Stomach (tissue), 9 donors: Measurements from ENCODE around the gene STKLD1. TPM values are rescaled to one million over a fixed set of nuclear protein-coding genes. Genes with fewer than 3 reads are reported as not detected.

ENCODE experiments used
- DNase-seq, 2 donors: peaks; one replicate each; pipeline versions ENCODE4 v3.0.0 to v3.0.0-alpha.2; 2013 to 2019
- H3K27ac ChIP-seq, 5 donors: fragments of 200-600 bp in 4 of 5; sonication (generic) in 4 of 5; one replicate each; pipeline ENCODE4 v1.5.1; 2013 to 2019; ENCODE audit warnings: mild to moderate bottlenecking in 1 of 5, moderate library complexity in 1 of 5
- H3K27me3 ChIP-seq, 3 donors: fragments of 200-600 bp; sonication (generic); one replicate each; pipeline ENCODE4 v1.5.1; 2017 to 2019; ENCODE audit warnings: mixed run types in 1 of 3
- H3K36me3 ChIP-seq, 4 donors: fragments of 200-600 bp; sonication (generic); 1 replicate in 3 of 4; 2 replicates in 1 of 4; pipeline ENCODE4 v1.5.1; 2016 to 2019
- H3K4me1 ChIP-seq, 4 donors: fragments of 200-600 bp; sonication (generic); one replicate each; pipeline ENCODE4 v1.5.1; 2016 to 2019
- H3K4me3 ChIP-seq, 4 donors: fragments of 200-600 bp; sonication (generic) in 3 of 4; one replicate each; pipeline ENCODE4 v1.5.1; 2016 to 2019; ENCODE audit warnings: mild to moderate bottlenecking in 1 of 4
- H3K9me3 ChIP-seq, 4 donors: fragments of 200-600 bp; sonication (generic); one replicate each; pipeline ENCODE4 v1.5.1; 2016 to 2019
- EP300 ChIP-seq: sonication (generic); formaldehyde crosslinking; IDR thresholded peaks from one replicate; pipeline ENCODE4 v1.6.1; 2017; ENCODE audit warnings: antibody characterized with exemption
- POLR2A ChIP-seq, 4 donors: fragments of 450-650 bp; IDR thresholded peaks; one replicate each; pipeline ENCODE4 v1.6.1; 2016; ENCODE audit warnings: antibody characterized with exemption in 4 of 4, control low read depth in 2 of 4, mild to moderate bottlenecking in 1 of 4, moderate library complexity in 1 of 4
- POLR2AphosphoS5 ChIP-seq, 3 donors: sonication (generic); formaldehyde crosslinking; IDR thresholded peaks; one replicate each; pipeline ENCODE4 v1.6.1; 2016; ENCODE audit warnings: antibody characterized with exemption in 3 of 3
- WGBS, 5 donors: extraction: QIAGEN DNeasy Blood & Tissue Kit in 3 of 5; methylation state at CpG; one replicate each; pipeline versions ENCODE4 v1.1.5 to v1.1.7; 2013 to 2018; 5-methylcytosine and 5-hydroxymethylcytosine counted together
- intact Hi-C: fragments of 100-400 bp; cut with DNase I; formaldehyde crosslinking; loops from one replicate; pipeline ENCODE4 v1.15.1; 2023; ENCODE audit warnings: low total_unique reads
- polyA plus RNA-seq, 3 donors: library from polyadenylated mRNA; stranded (reverse); fragments of 200-250 nt; gene quantifications; one replicate each; pipeline ENCODE4 v1.2.3, GENCODE V29; 2013
- total RNA-seq, 5 donors: library from RNA; depleted of rRNA; stranded (reverse); fragments of >200 nt; gene quantifications; one replicate each; pipeline versions ENCODE4 v1.1.0 to v1.2.3, GENCODE V29; 2014 to 2016
- TF ChIP-seq, protein P1 (sequence below), 7 experiments: fragments of 450-650 bp in 4 of 7; fragments of 200-600 bp in 3 of 7; sonication (generic) in 3 of 7; IDR thresholded peaks; one replicate each; pipeline ENCODE4 v1.5.1; 2016 to 2019; ENCODE audit warnings: antibody characterized with exemption in 7 of 7, control low read depth in 2 of 7, mild to moderate bottlenecking in 1 of 7
- donor health status: healthy with polysubstance abuse.
- donor health status: Bipolar disorder and iron deficiency.
- donor health status: healthy.

STKLD1 gene
- total and polyA plus RNA-seq, 8 donors = 1.3 to 2.6 (median 1.9) TPM; not detected in 5

DNA sequence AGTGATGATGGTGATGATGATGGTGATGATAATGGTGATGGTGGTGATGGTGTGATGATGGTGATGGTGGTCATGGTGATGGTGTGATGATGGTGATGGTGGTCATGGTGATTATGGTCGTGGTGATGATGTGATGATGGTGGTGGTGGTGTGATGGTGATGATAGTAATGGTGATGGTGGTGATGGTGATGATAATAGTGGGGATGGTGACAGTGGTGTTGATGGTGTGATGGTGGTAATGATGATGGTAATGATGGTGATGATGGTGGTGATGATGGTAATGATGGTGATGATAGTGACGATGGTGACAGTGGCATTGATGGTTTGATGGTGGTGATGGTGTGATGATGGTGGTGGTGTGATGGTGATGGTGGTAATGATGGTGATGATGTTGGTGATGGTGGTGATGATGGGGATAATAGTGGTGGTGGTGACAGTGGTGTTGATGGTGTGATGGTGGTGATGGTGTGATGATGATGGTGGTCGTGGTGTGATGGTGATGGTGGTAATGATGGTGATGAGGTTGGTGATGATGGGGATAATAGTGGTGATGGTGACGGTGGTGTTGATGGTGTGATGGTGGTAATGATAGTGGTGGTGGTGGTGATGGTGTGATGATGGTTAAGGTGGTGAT lies 6.5 kb downstream of the STKLD1 start:
- no peak for DNase-seq
- no peak overlapping the region for H3K4me3 ChIP-seq
- intact Hi-C loops = no loop called here
- H3K9me3 ChIP-seq = no peaks in the 10 kb centered on the region
- no peak for TF ChIP-seq POLR2AphosphoS5 (IDR thresholded peaks at IDR 0.05)
- TF ChIP-seq, protein P1, sequence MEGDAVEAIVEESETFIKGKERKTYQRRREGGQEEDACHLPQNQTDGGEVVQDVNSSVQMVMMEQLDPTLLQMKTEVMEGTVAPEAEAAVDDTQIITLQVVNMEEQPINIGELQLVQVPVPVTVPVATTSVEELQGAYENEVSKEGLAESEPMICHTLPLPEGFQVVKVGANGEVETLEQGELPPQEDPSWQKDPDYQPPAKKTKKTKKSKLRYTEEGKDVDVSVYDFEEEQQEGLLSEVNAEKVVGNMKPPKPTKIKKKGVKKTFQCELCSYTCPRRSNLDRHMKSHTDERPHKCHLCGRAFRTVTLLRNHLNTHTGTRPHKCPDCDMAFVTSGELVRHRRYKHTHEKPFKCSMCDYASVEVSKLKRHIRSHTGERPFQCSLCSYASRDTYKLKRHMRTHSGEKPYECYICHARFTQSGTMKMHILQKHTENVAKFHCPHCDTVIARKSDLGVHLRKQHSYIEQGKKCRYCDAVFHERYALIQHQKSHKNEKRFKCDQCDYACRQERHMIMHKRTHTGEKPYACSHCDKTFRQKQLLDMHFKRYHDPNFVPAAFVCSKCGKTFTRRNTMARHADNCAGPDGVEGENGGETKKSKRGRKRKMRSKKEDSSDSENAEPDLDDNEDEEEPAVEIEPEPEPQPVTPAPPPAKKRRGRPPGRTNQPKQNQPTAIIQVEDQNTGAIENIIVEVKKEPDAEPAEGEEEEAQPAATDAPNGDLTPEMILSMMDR (IDR thresholded peaks at IDR 0.05) = no peak
- no peak for TF ChIP-seq EP300
- TF ChIP-seq POLR2A (IDR thresholded peaks at IDR 0.05) = no peak
- no peaks in the 10 kb centered on the region for H3K27me3 ChIP-seq
- H3K36me3 ChIP-seq = no peaks in the 10 kb centered on the region
- no peak overlapping the region for H3K27ac ChIP-seq
- peaks cover 7 to 29% (median 16%) of the 10 kb centered on the region in 4 donors for H3K4me1 ChIP-seq
- 82 to 95% (median 91%) methylated on average over 4 of the region's 4 CpGs for WGBS, 5 donors

DNA sequence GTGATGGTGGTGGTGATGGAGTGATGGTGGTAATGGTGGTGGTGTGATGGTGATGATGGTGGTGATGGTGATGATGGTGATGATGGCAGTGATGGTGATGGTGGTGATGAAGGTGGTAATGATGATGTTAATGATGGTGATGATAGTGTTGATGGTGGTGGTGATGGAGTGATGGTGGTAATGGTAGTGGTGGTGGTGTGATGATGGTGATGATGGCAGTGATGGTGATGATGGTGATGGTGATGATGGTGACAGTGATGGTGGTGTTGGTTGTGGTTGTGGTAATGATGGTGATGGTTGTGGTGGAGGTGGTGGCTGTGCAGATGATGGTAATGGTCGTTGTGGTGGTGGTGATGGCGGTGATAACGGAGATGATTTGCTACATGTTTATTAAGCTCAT lies 7.3 kb downstream of the STKLD1 start:
- 86 to 97% (median 90%) methylated on average over 3 of the region's 3 CpGs for WGBS, 5 donors
- Histone ChIP-seq H3K27ac (no peak overlapping the region), H3K36me3 (no peaks in the 10 kb centered on the region), H3K9me3 (no peaks in the 10 kb centered on the region), H3K27me3 (no peaks in the 10 kb centered on the region), H3K4me3 (no peak overlapping the region), H3K4me1 (peaks cover 7 to 21% (median 11%) of the 10 kb centered on the region in 4 donors)
- no peak for DNase-seq
- intact Hi-C loops = no loop called here
- TF ChIP-seq POLR2AphosphoS5 (IDR thresholded peaks at IDR 0.05) = no peak
- TF ChIP-seq POLR2A (IDR thresholded peaks at IDR 0.05) = no peak
- no peak for TF ChIP-seq EP300
- TF ChIP-seq, protein P1 (IDR thresholded peaks at IDR 0.05) = no peak

- H3K27ac ChIP-seq = peak overlapping the region in 3 of 5 donors; percentile 22 to 46 (median 44)
- H3K27me3 ChIP-seq = peaks cover 0 to 7% (median 0%) of the 10 kb centered on the region in 3 donors
- intact Hi-C loops = no loop called here
- H3K36me3 ChIP-seq = no peaks in the 10 kb centered on the region
- no peak for TF ChIP-seq POLR2A (IDR thresholded peaks at IDR 0.05)
- TF ChIP-seq POLR2AphosphoS5 (IDR thresholded peaks at IDR 0.05) = peak in 1 of 3 donors; percentile 48
- 21 to 70% (median 54%) methylated on average over 16 to 17 of the region's 17 CpGs for WGBS, 5 donors
- peaks cover 7 to 16% (median 11%) of the 10 kb centered on the region in 4 donors for H3K4me1 ChIP-seq
- H3K9me3 ChIP-seq = no peaks in the 10 kb centered on the region
- DNase-seq = peak; percentile 66 to 71
- no peak overlapping the region for H3K4me3 ChIP-seq
Measured at GRCh38 chr9:133384736-133385321, 8.7 kb downstream of the STKLD1 start.

- intact Hi-C loops = no loop called here
- TF ChIP-seq, protein P1 (IDR thresholded peaks at IDR 0.05) = no peak
- no peak for TF ChIP-seq POLR2A (IDR thresholded peaks at IDR 0.05)
- WGBS, 5 donors = 52 to 76% (median 69%) methylated on average over 6 to 14 of the region's 14 CpGs
Measured at GRCh38 chr9:133385452-133385851, 9.3 kb downstream of the STKLD1 start.

DNA sequence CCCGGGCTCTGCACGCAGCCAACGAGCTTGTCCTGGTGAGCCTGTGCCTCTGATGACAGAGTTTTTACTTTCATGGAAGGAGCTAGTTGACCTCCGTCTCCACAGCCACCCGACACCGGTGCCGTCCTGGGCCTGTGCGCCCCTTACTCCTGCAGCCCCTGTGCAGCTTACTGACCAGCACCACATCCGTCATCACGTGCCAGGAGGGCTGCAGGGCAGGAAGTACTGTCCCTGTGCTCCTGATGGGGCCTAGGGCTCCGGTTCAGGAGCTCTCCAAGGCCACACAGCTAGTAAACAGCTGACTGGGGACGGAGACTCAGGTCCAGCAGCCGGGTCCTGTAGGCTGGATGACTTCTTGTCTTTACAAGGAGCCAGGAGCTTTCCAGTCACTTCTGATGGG lies 10.2 kb downstream of the STKLD1 start:
- intact Hi-C loops = no loop called here
- H3K4me3 ChIP-seq = no peak overlapping the region
- no peak overlapping the region for H3K27ac ChIP-seq
- H3K36me3 ChIP-seq = no peaks in the 10 kb centered on the region
- H3K9me3 ChIP-seq = no peaks in the 10 kb centered on the region
- 78 to 91% (median 86%) methylated on average over 10 to 13 of the region's 13 CpGs for WGBS, 5 donors
- DNase-seq = no peak
- H3K4me1 ChIP-seq = peaks cover 7 to 16% (median 11%) of the 10 kb centered on the region in 4 donors
- H3K27me3 ChIP-seq = peaks cover 0 to 17% (median 0%) of the 10 kb centered on the region in 3 donors
- TF ChIP-seq, protein P1 (IDR thresholded peaks at IDR 0.05) = no peak
- no peak for TF ChIP-seq POLR2AphosphoS5 (IDR thresholded peaks at IDR 0.05)
- TF ChIP-seq EP300 = no peak
- TF ChIP-seq POLR2A (IDR thresholded peaks at IDR 0.05) = no peak

More at GRCh38 chr9:133385452-133385851, 9.3 kb downstream of the STKLD1 start:
- peak overlapping the region in 3 of 5 donors; percentile 22 to 46 (median 44) for H3K27ac ChIP-seq
- H3K9me3 ChIP-seq = no peaks in the 10 kb centered on the region
- no peak for DNase-seq
- H3K4me1 ChIP-seq = peaks cover 7 to 16% (median 11%) of the 10 kb centered on the region in 4 donors
- peaks cover 0 to 11% (median 0%) of the 10 kb centered on the region in 3 donors for H3K27me3 ChIP-seq
- no peaks in the 10 kb centered on the region for H3K36me3 ChIP-seq
- no peak overlapping the region for H3K4me3 ChIP-seq
